ENCODE data around the gene CYP2U1.

GRCh38 chr4:107956011-107956410 is 24.7 kb downstream of the CYP2U1 start:
- TF ChIP-seq CTCF (IDR thresholded peaks at IDR 0.05) (no peak), POLR2AphosphoS5 (IDR thresholded peaks at IDR 0.05; ENCODE audit: insufficient read depth in 1 of 2, low read depth in 1 of 2) (no peak), POLR2A (IDR thresholded peaks at IDR 0.05) (no peak)
